Karpas-422 (cell line): Measurements from ENCODE around the gene CD24. TPM values are rescaled to one million over a fixed set of nuclear protein-coding genes. Genes with fewer than 3 reads are reported as not detected.
A peak's percentile ranks its signal among the peaks of the same experiment; 100 is the strongest.

Experiments used
- DNase-seq: peaks from one replicate; pipeline ENCODE4 v3.0.0-alpha.2; 2015
- H2AFZ ChIP-seq: fragments of 200-600 bp; sonication (generic); 2 replicates; pipeline ENCODE4 v1.6.1; 2014; ENCODE audit warnings: antibody characterized with exemption, low read length, mixed read lengths
- H3K27ac ChIP-seq: fragments of 200-600 bp; sonication (generic); 2 replicates; pipeline ENCODE4 v1.5.1; 2014; ENCODE audit warnings: mild to moderate bottlenecking, low read length, moderate library complexity
- H3K27me3 ChIP-seq: fragments of 200-600 bp; sonication (generic); 2 replicates; pipeline ENCODE4 v1.6.1; 2014; ENCODE audit warnings: low read length, mixed read lengths
- H3K36me3 ChIP-seq: fragments of 200-600 bp; sonication (generic); 2 replicates; pipeline ENCODE4 v1.6.1; 2014; ENCODE audit warnings: low read length, mixed read lengths; ENCODE audit not compliant: insufficient read depth
- H3K4me1 ChIP-seq: fragments of 200-600 bp; sonication (generic); 2 replicates; pipeline ENCODE4 v1.6.1; 2014; ENCODE audit warnings: mild to moderate bottlenecking, low read length, mixed read lengths
- H3K4me2 ChIP-seq: fragments of 200-600 bp; sonication (generic); 2 replicates; pipeline ENCODE4 v1.6.1; 2014; ENCODE audit warnings: low read length, low read depth, mild to moderate bottlenecking; ENCODE audit not compliant: poor library complexity, severe bottlenecking
- H3K4me3 ChIP-seq: fragments of 200-600 bp; sonication (generic); 2 replicates; pipeline ENCODE4 v1.5.1; 2014; ENCODE audit warnings: mild to moderate bottlenecking, antibody characterized with exemption, low read length, mixed read lengths
- H3K79me2 ChIP-seq: fragments of 200-600 bp; sonication (generic); 2 replicates; pipeline ENCODE4 v1.6.1; 2014; ENCODE audit warnings: mild to moderate bottlenecking, low read length, mixed read lengths
- H3K9ac ChIP-seq: fragments of 200-600 bp; sonication (generic); 2 replicates; pipeline ENCODE4 v1.6.0; 2014; ENCODE audit warnings: low read length
- H3K9me2 ChIP-seq: fragments of 200-600 bp; sonication (generic), shearing (Covaris generic); replicated peaks from 2 replicates; pipeline ENCODE4 v1.6.0; 2014; ENCODE audit warnings: mild to moderate bottlenecking, low read length, moderate library complexity; ENCODE audit not compliant: insufficient read depth
- H3K9me3 ChIP-seq: fragments of 300-700, 200-600 bp; sonication (generic); 2 replicates; pipeline ENCODE4 v1.6.1; 2014; ENCODE audit warnings: low read length, mixed read lengths
- H4K20me1 ChIP-seq: fragments of 200-600 bp; sonication (generic); 2 replicates; pipeline ENCODE4 v1.6.1; 2014; ENCODE audit warnings: mild to moderate bottlenecking, antibody characterized with exemption, low read length, low read depth; ENCODE audit not compliant: insufficient read depth
- total RNA-seq: library from RNA; depleted of rRNA; stranded (reverse); fragments of >200 nt; shearing (Covaris generic); gene quantifications from 2 replicates; pipeline ENCODE4 v1.2.3, GENCODE V29; 2014; ENCODE audit warnings: low replicate concordance

Gene CD24
- total RNA-seq, 1 experiment from 2014 or later = 1,213 TPM

DNA sequence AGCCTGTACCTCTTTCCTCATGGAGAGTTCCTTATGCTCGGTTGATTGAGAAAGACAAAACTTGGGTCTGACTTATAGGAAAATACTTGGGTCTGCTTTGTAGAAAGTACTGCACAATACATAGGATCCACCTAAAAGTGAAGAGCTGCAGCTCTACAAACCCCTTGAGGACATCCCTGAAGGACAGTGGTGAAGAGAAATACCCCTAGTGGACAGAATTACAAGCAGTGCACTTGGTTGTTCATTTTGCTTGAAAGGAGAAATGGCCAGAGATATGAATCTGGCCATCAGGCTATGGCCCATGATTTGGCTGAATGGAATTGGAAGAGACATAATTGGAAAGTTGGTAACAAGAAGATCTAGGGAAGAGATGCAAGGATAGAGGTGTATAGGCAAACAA is 8.3 kb downstream of the CD24 start:
- Histone ChIP-seq H3K36me3 (no peaks in the 10 kb centered on the region), H3K4me2 (no peak overlapping the region)

GRCh38 chr6:106964954-106965353 is 9.6 kb downstream of the CD24 start:
- peaks cover 13% of the 10 kb centered on the region for H4K20me1 ChIP-seq
- no peak overlapping the region for H3K27ac ChIP-seq
- H3K4me3 ChIP-seq = no peak overlapping the region
- no peak for DNase-seq
- H3K4me2 ChIP-seq = no peak overlapping the region
- H3K9ac ChIP-seq = no peak overlapping the region
- no peak overlapping the region for H2AFZ ChIP-seq
- no peaks in the 10 kb centered on the region for H3K27me3 ChIP-seq
- H3K9me2 ChIP-seq = no peaks in the 10 kb centered on the region
- no peaks in the 10 kb centered on the region for H3K36me3 ChIP-seq
- no peaks in the 10 kb centered on the region for H3K79me2 ChIP-seq
- no peaks in the 10 kb centered on the region for H3K9me3 ChIP-seq
- H3K4me1 ChIP-seq = no peaks in the 10 kb centered on the region

More for the DNA sequence above, 8.3 kb downstream of the CD24 start:
- Histone ChIP-seq H3K4me1 (no peaks in the 10 kb centered on the region), H3K9me3 (no peaks in the 10 kb centered on the region), H3K9me2 (no peaks in the 10 kb centered on the region), H3K27me3 (no peaks in the 10 kb centered on the region), H3K79me2 (no peaks in the 10 kb centered on the region), H2AFZ (no peak overlapping the region), H3K4me3 (no peak overlapping the region), H3K9ac (no peak overlapping the region), H4K20me1 (peaks cover 13% of the 10 kb centered on the region), H3K27ac (no peak overlapping the region)
- DNase-seq = peak; percentile 67

DNA sequence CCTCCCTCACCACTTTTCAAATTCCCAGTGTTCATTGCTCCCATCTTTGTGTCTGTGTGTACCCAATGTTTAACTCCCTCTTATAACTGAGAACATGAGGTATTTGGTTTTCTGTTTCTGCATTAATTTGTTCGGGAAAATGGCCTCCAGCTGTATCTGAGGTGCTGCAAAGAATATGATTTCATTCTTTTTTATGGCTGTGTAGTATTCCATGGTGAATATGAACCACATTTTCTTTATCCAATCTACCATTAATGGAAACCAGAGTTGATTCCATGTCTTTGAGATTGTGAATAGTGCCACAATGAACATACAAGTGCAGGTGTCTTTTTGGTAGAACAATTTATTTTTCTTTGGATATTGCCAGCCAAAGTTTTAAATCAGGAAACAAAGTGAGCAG is 10.4 kb downstream of the CD24 start:
- Histone ChIP-seq H3K27me3 (no peaks in the 10 kb centered on the region), H3K27ac (no peak overlapping the region), H4K20me1 (peaks cover 11% of the 10 kb centered on the region), H3K9me2 (no peaks in the 10 kb centered on the region), H2AFZ (no peak overlapping the region), H3K4me1 (no peaks in the 10 kb centered on the region), H3K4me3 (no peak overlapping the region), H3K36me3 (no peaks in the 10 kb centered on the region), H3K9ac (no peak overlapping the region), H3K4me2 (no peak overlapping the region), H3K9me3 (no peaks in the 10 kb centered on the region), H3K79me2 (no peaks in the 10 kb centered on the region)
- DNase-seq = no peak

GRCh38 chr6:106963544-106963943 is 11.0 kb downstream of the CD24 start:
- Histone ChIP-seq H3K9ac (no peak overlapping the region), H3K4me2 (no peak overlapping the region), H3K27ac (no peak overlapping the region), H3K4me3 (no peak overlapping the region), H3K9me2 (no peaks in the 10 kb centered on the region), H2AFZ (no peak overlapping the region), H3K9me3 (no peaks in the 10 kb centered on the region), H3K79me2 (no peaks in the 10 kb centered on the region), H3K4me1 (no peaks in the 10 kb centered on the region), H4K20me1 (peaks cover 7% of the 10 kb centered on the region; the same call in 1 of the 2 replicates), H3K27me3 (no peaks in the 10 kb centered on the region), H3K36me3 (no peaks in the 10 kb centered on the region)
- no peak for DNase-seq

- Histone ChIP-seq H3K9ac (no peak overlapping the region), H3K36me3 (no peaks in the 10 kb centered on the region), H3K4me3 (no peak overlapping the region), H3K4me2 (no peak overlapping the region), H2AFZ (no peak overlapping the region), H3K9me2 (no peaks in the 10 kb centered on the region), H3K9me3 (no peaks in the 10 kb centered on the region), H3K4me1 (no peaks in the 10 kb centered on the region), H3K27me3 (no peaks in the 10 kb centered on the region), H4K20me1 (no peaks in the 10 kb centered on the region), H3K79me2 (no peaks in the 10 kb centered on the region), H3K27ac (no peak overlapping the region)
- DNase-seq = no peak
These were observed 12.7 kb downstream of the CD24 start for GRCh38 chr6:106961801-106962200.

DNA sequence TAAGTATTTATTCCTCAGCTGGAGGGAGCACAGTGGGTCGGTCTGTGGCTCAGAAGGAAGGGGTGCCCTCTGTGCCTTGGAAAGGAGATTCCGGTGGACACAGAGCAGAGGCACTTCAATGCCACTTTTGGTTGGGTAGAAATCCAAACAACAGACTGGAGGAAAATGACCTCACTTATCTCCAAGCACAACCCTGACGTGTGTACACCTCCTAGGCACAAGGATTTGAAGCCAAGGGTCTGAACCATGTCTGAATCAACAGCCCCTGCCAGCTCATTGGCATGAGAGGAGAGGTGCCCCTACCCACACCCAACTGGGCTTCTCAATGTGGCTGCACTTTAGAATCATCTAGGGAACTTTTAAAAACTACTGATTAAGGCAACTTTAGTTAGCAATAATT is 13.4 kb downstream of the CD24 start:
- no peak for DNase-seq
- H3K4me2 ChIP-seq = no peak overlapping the region
- no peaks in the 10 kb centered on the region for H3K36me3 ChIP-seq
- no peak overlapping the region for H3K4me3 ChIP-seq
- no peaks in the 10 kb centered on the region for H3K79me2 ChIP-seq
- H4K20me1 ChIP-seq = no peaks in the 10 kb centered on the region
- no peaks in the 10 kb centered on the region for H3K9me2 ChIP-seq
- no peak overlapping the region for H3K9ac ChIP-seq
- H3K9me3 ChIP-seq = no peaks in the 10 kb centered on the region
- no peak overlapping the region for H3K27ac ChIP-seq
- no peak overlapping the region for H2AFZ ChIP-seq
- no peaks in the 10 kb centered on the region for H3K4me1 ChIP-seq
- no peaks in the 10 kb centered on the region for H3K27me3 ChIP-seq

DNA sequence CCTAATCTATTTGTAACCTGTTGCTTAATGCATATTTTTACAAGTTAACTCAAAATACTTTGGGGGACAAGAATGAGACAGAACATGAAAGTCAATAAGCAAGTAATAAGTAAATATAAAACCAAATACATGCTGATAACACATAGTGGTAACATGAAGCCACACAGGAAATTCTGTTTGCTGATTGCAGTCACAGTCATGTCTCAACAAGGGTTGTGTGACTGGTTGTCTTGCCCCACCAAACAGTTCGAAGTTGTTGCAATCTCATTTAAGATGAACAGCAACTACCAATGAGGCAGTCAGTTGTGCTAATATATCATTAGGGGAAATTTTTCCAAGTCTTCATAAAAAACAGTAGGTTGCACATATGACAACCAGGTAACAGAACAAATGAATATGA is 14.5 kb downstream of the CD24 start:
- no peak overlapping the region for H3K9ac ChIP-seq
- H3K79me2 ChIP-seq = no peaks in the 10 kb centered on the region
- no peak overlapping the region for H3K4me2 ChIP-seq
- H3K9me3 ChIP-seq = no peaks in the 10 kb centered on the region
- no peak for DNase-seq
- H3K27me3 ChIP-seq = no peaks in the 10 kb centered on the region
- H3K4me3 ChIP-seq = no peak overlapping the region
- no peaks in the 10 kb centered on the region for H3K36me3 ChIP-seq
- H3K4me1 ChIP-seq = no peaks in the 10 kb centered on the region
- no peak overlapping the region for H2AFZ ChIP-seq
- no peaks in the 10 kb centered on the region for H3K9me2 ChIP-seq
- no peaks in the 10 kb centered on the region for H4K20me1 ChIP-seq
- H3K27ac ChIP-seq = no peak overlapping the region

DNA sequence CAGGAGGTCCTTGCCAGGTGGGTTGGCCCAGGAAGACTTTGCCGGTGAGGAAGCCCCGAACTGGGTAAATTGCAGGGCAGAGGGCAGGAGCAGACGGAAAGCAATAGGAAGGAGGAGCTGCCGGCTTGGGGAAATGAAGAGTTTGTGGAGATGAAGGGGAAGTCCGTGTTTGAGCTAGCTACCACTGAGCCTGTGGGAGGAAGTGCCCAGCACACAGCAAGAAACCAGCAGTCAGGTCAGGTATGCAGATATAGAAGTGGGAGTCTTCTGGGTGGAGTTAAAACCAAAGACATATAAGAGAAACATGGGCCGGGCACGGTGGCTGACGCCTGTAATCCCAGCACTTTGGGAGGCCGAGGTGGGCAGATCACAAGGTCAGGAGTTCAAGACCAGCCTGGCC is 34.7 kb downstream of the CD24 start:
- Histone ChIP-seq H3K27me3 (no peaks in the 10 kb centered on the region), H3K9me3 (no peaks in the 10 kb centered on the region), H3K27ac (no peak overlapping the region), H3K4me3 (no peak overlapping the region), H3K79me2 (no peaks in the 10 kb centered on the region), H3K9me2 (no peaks in the 10 kb centered on the region), H4K20me1 (no peaks in the 10 kb centered on the region), H3K36me3 (no peaks in the 10 kb centered on the region), H3K4me2 (no peak overlapping the region), H3K9ac (no peak overlapping the region), H2AFZ (no peak overlapping the region), H3K4me1 (no peaks in the 10 kb centered on the region)
- DNase-seq = no peak

DNA sequence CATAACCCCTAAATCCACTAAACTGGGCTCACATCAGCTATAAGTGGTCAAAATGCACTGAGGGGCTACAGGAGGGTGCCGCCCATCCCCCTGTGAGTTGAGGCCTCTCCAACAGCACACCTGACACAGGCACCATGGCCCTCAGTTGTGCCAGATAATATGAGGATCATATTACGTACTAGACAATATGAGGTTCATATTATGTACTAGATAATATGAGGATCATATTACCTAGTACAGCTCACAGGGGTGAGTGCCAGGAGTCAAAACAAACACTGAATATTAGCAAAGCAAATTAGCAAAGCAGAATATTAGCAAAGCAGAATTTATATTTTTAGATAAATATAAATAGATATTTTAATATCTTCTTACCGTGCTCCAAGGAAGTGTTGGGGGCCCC is 35.3 kb downstream of the CD24 start:
- H3K9me2 ChIP-seq = no peaks in the 10 kb centered on the region
- H3K27ac ChIP-seq = no peak overlapping the region
- no peak overlapping the region for H2AFZ ChIP-seq
- no peak overlapping the region for H3K4me3 ChIP-seq
- H3K9ac ChIP-seq = no peak overlapping the region
- no peaks in the 10 kb centered on the region for H3K27me3 ChIP-seq
- H3K9me3 ChIP-seq = no peaks in the 10 kb centered on the region
- H4K20me1 ChIP-seq = no peaks in the 10 kb centered on the region
- H3K4me2 ChIP-seq = no peak overlapping the region
- no peaks in the 10 kb centered on the region for H3K79me2 ChIP-seq
- no peaks in the 10 kb centered on the region for H3K36me3 ChIP-seq
- H3K4me1 ChIP-seq = no peaks in the 10 kb centered on the region
- no peak for DNase-seq
